Aorta (tissue), 5 donors: ENCODE results near the gene TEC. TPM values are rescaled to one million over a fixed set of nuclear protein-coding genes. Genes with fewer than 3 reads are reported as not detected.
"Not testable (repeated sequence)": the region's sequence is repeated elsewhere in the genome, so short reads cannot be mapped to it uniquely, and the experiment has no call there.

Source experiments
- ATAC-seq: fragments of 200-7000 bp; cut with Tn5 transposase; one replicate; pipeline ENCODE4 v1.9.1; 2022; ENCODE audit warnings: moderate library complexity; ENCODE audit not compliant: low FRiP score
- DNase-seq, 2 donors: peaks; one replicate each; pipeline ENCODE4 v3.0.0-alpha.2; 2020
- H3K27ac ChIP-seq, 2 donors: one replicate each; pipeline ENCODE4 v1.5.1; 2013; ENCODE audit warnings: low read length in 2 of 2, mild to moderate bottlenecking in 2 of 2, moderate library complexity in 2 of 2, control low read depth in 1 of 2, inconsistent platforms in 1 of 2, low read depth in 1 of 2
- H3K27me3 ChIP-seq, 2 donors: one replicate each; pipeline ENCODE4 v1.6.1; 2013; ENCODE audit warnings: control low read depth in 1 of 2, low read length in 1 of 2, mild to moderate bottlenecking in 1 of 2, moderate library complexity in 1 of 2; ENCODE audit not compliant: insufficient read depth in 2 of 2, control insufficient read depth in 1 of 2
- H3K36me3 ChIP-seq, 2 donors: one replicate each; pipeline ENCODE4 v1.6.1; 2013; ENCODE audit warnings: control low read depth in 1 of 2, low read length in 1 of 2, mild to moderate bottlenecking in 1 of 2; ENCODE audit not compliant: insufficient read depth in 2 of 2, control insufficient read depth in 1 of 2
- H3K4me1 ChIP-seq, 2 donors: one replicate each; pipeline ENCODE4 v1.6.1; 2013; ENCODE audit warnings: low read length in 2 of 2, control low read depth in 1 of 2, mild to moderate bottlenecking in 1 of 2, moderate library complexity in 1 of 2; ENCODE audit not compliant: insufficient read depth in 2 of 2, control insufficient read depth in 1 of 2
- H3K4me3 ChIP-seq, 2 donors: one replicate each; pipeline ENCODE4 v1.5.1; 2013; ENCODE audit warnings: low read length in 2 of 2, control low read depth in 1 of 2, mild to moderate bottlenecking in 1 of 2
- H3K9me3 ChIP-seq: one replicate; pipeline ENCODE4 v1.6.1; 2013; ENCODE audit warnings: mild to moderate bottlenecking, low read length; ENCODE audit not compliant: control insufficient read depth
- WGBS, 2 donors: extraction: QIAGEN DNeasy Blood & Tissue Kit; methylation state at CpG; one replicate each; pipeline ENCODE4 v1.1.7; 2013; 5-methylcytosine and 5-hydroxymethylcytosine counted together
- intact Hi-C, 2 donors: fragments of 100-400 bp; cut with DNase I; formaldehyde crosslinking; loops; one replicate each; pipeline versions ENCODE4 v1.14.2 to v1.15.0; 2022
- long read RNA-seq, 2 donors: library from polyadenylated mRNA; unstranded; transcript quantifications; one replicate each; pipeline ENCODE4 v2.0.0, GENCODE V29; 2020 to 2021
- polyA plus RNA-seq, 2 donors: library from polyadenylated mRNA; stranded (reverse); fragments of 200-250 nt; gene quantifications; one replicate each; pipeline ENCODE4 v1.2.3, GENCODE V29; 2013
- total RNA-seq, 2 donors: library from RNA; stranded (reverse); fragmentation: NEBNext Ultra II Directional; extraction: Animal tissue kit (Norgen Biotek cat#: 25700); gene quantifications; one replicate each; pipeline ENCODE4 v1.2.1, GENCODE V29; 2021
- donor health status: healthy with polysubstance abuse.
- donor health status: Bipolar disorder and iron deficiency.
- donor health status: DM: no; HTN: no; CAD: no.
- donor health status: DM: no; HTN: no; CAD: no.
- donor health status: DM: yes; HTN: yes; CAD: no.

Gene TEC
- total RNA-seq (1 to 10 TPM; 5.7 to 9.3 TPM), polyA plus RNA-seq (1 to 10 TPM; 2.2 to 2.3 TPM)
- long read RNA-seq, donor 1, partial matches to known transcripts = 1 of 6 reads
- long read RNA-seq, donor 1, other reads (novel, unspliced or antisense) = 5 of 6 reads
- long read RNA-seq, donor 2, partial matches to known transcripts = 2 of 5 reads
- long read RNA-seq, donor 2, other reads (novel, unspliced or antisense) = 2 of 5 reads

DNA sequence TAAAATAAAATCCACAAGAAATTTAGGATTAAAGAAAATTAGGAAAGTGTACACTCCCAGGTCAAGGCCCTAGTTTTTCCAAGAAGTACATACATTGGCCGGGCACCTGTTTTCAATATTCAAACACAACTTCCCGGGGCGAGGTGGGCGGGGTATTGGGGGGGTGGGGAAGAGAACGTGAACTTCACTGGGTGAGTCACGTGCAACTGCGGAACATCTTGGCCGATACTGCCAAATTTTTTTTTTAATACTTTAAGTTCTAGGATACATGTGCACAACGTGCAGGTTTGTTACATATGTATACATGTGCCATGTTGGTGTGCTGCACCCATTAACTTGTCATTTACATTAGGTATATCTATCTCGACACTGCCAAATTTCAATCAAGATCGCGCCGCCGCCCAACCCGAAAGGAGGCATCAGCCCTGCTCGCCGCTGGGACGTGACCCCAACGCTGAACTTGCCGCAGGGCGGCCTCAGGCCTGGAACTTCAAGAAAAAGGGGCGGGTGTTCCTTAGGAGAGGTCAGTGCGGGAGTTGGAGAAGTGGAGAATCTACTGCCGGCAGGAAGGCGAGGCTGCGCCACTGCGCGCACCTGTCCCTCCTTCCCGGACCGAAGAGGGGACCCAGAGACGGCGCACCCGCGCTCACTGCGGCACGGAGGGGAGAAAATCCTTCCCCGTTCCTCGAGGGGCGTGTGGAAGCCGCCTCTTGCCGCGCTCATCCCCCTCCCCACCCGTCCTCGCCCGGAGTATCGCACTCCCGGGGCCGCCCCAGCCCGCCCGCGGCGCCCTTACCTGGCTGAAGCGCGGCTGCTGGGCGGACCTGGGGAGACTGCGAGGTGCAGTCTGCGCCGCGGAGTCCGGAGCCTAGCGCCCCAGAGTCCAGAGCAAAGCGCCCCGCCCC, at the start of gene TEC:
TEC (minus strand) TSS at position 883 of the 905 bp plus-strand sequence. CDS start 41,224 bp downstream, outside the sequence.
- peak; percentile 70 for ATAC-seq
- 5% methylated on average over 45 to 63 of the region's 63 CpGs for WGBS, 2 donors

DNA sequence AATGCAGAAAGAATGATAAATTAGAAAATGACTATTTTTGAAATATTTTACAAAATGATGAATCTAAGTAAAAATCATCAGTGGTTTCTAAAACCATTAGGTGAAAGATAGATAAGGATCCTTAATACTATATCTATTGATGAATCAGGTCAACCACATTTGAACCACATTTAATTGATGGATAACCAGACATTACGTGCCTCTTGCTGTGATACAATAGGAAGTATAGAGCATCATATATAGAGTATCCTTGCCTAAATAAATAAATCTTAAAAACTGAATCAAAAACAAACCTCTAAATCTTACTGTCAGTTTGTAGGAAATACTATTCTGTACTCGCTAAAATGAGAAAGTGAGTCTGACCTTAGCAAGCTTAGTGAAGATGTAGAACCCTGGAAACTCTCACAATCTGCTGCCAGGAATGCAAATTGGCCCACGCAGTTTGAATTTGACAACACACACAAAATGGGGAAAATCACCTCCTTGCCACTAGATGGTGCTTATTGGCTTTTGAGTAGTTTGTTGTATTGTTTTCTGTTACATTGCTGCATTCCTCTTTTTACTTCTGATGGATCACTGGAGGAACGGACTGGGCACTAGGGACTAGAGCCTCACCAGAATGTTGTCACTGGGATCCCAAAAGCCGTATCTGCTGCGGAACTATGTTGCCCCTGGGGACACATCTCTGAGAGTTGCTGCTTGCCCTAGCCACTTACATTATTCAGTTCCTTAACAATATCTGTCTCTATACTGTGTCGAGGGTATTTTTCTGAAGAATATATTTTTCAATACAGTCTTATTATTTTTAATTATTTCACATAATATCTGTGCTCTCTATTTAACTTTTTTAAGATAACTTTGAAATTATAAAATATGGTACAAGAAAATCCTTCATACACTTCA, 46.3 kb upstream of the TEC start:
- Histone ChIP-seq H3K4me1 (no peaks in the 10 kb centered on the region), H3K36me3 (no peaks in the 10 kb centered on the region), H3K9me3 (no peaks in the 10 kb centered on the region), H3K27ac (no peak overlapping the region), H3K4me3 (no peak overlapping the region), H3K27me3 (no peaks in the 10 kb centered on the region)
- intact Hi-C loops = no loop called here
- ATAC-seq (no peak), DNase-seq (no peak)
- WGBS, 2 donors = 26% methylated on average over 7 of the region's 7 CpGs

More for the DNA sequence above, at the start of gene TEC:
- H3K4me1 ChIP-seq = no peaks in the 10 kb centered on the region
- no peaks in the 10 kb centered on the region for H3K9me3 ChIP-seq
- no peaks in the 10 kb centered on the region for H3K27me3 ChIP-seq
- peak within 1 kb of the TSS in 1 of 2 donors; percentile 2 for H3K27ac ChIP-seq
- H3K4me3 ChIP-seq = peak within 1 kb of the TSS; percentile 58 to 71
- intact Hi-C loops = no loop called here
- no peaks in the 10 kb centered on the region for H3K36me3 ChIP-seq
- peak; percentile 80 to 84 for DNase-seq

DNA sequence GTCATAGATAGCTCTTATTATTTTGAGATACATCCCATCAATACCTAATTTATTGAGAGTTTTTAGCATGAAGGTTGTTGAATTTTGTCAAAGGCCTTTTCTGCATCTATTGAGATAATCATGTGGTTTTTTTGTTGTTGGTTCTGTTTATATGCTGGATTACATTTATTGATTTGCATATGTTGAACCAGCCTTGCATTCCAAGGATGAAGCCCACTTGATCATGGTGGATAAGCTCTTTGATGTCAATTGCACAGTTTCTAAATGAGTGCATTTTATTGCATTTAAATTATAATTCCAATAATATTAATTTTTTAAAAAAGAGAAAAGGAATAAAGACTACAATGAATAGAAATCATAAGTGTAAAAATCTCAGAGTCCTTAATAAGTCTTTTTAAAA, 45.1 kb upstream of the TEC start:
- DNase-seq, H3K9me3 ChIP-seq, H3K4me3 ChIP-seq, ATAC-seq, H3K4me1 ChIP-seq, H3K27ac ChIP-seq, H3K36me3 ChIP-seq, H3K27me3 ChIP-seq, intact Hi-C loops: not testable (repeated sequence)

DNA sequence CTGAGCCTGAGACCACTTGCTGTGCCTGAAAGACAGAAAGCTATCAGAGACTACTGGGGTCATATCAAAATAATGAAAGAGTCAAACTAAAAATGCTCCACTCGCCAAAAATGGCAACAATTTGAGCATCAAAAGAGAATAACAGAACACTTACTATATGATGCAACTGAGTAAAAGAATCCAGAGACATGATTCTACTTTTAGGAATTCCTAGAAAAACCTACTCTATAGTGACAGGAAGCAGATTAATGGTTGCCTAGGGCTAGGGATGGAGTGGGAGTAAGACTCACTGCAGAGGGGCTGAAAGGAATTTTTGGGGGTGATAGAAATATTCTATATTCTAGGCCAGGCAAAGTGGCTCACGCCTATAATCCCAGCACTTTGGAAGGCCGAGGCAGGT, 42.3 kb upstream of the TEC start:
- ATAC-seq (no peak), DNase-seq (no peak)
- Histone ChIP-seq H3K27me3 (no peaks in the 10 kb centered on the region), H3K36me3 (no peaks in the 10 kb centered on the region), H3K27ac (no peak overlapping the region), H3K4me3 (no peak overlapping the region), H3K9me3 (no peaks in the 10 kb centered on the region), H3K4me1 (no peaks in the 10 kb centered on the region)
- 75 to 79% methylated on average over 3 of the region's 3 CpGs for WGBS, 2 donors
- intact Hi-C loops = no loop called here

DNA sequence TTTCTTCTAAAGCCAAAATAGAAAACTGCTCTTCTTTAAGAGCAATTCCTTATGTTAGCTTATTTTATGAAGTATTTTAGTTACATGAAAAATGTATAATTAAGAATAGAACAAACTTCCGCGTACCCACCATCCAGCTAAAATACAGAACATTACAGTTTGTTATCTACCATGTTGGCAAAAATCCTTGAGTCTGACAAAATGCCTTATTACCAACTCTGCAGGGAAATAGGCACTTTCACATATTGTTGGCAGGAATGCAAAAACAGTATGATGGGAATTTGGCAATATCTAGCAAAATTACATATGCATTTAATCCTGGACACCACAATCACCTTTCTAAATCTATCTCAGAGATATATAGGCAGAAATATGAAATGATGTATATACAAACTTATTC, 39.3 kb upstream of the TEC start:
- Histone ChIP-seq H3K4me1 (no peaks in the 10 kb centered on the region), H3K27ac (no peak overlapping the region), H3K9me3 (no peaks in the 10 kb centered on the region), H3K4me3 (no peak overlapping the region), H3K36me3 (no peaks in the 10 kb centered on the region), H3K27me3 (peaks cover 0 to 2% of the 10 kb centered on the region in 2 donors)
- no peak for ATAC-seq
- no peak for DNase-seq
- intact Hi-C loops = no loop called here
- 18 to 19% methylated on average over 2 of the region's 2 CpGs for WGBS, 2 donors

DNA sequence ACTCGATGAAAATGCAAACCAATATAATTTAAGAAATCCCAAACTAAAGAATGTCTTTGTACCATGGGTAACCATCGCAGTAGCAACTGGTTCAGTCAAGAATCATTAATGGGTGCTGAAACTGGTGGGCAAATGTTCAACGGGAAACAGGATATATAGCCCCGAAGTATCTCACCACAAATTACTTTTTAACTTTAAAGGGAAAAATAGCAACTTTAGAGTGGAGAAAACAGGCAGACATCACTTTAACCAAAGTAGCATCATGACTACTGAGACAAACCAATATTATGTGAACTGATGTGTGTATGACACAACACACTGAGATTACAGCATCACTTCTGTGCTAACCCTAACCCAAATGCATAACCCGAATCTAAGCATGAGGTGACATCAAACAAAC, 37.9 kb upstream of the TEC start:
- H3K9me3 ChIP-seq = no peaks in the 10 kb centered on the region
- DNase-seq = no peak
- no peak for ATAC-seq
- no peaks in the 10 kb centered on the region for H3K36me3 ChIP-seq
- WGBS, 2 donors = 86 to 92% methylated on average over 5 of the region's 5 CpGs
- H3K27me3 ChIP-seq = peaks cover 0 to 2% of the 10 kb centered on the region in 2 donors
- no peak overlapping the region for H3K27ac ChIP-seq
- H3K4me3 ChIP-seq = no peak overlapping the region
- intact Hi-C loops = no loop called here
- no peaks in the 10 kb centered on the region for H3K4me1 ChIP-seq

DNA sequence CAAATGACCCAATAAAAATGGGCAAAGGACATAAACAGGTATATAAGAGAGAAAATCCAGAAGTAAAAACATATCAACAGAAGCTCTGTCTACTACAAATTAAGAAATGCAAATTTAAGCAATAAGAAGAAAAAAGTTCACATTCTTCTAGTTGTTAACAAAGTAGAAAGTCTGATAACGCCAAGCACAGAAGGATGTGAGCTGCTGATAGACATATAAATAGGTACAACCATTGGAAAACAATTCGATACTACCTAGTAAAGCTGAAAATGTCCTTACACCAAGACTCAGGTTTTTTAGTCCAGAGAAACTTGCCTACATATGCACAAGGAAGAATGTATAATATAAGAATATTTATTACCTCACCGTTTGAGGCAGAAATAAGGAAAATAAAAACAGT, 35.9 kb upstream of the TEC start:
- Histone ChIP-seq H3K27me3 (peaks cover 0 to 2% of the 10 kb centered on the region in 2 donors), H3K4me1 (no peaks in the 10 kb centered on the region), H3K9me3 (no peaks in the 10 kb centered on the region), H3K36me3 (no peaks in the 10 kb centered on the region), H3K27ac (no peak overlapping the region), H3K4me3 (no peak overlapping the region)
- DNase-seq (no peak), ATAC-seq (no peak)
- intact Hi-C loops = no loop called here
- WGBS, 2 donors = 72% methylated on average over 3 of the region's 3 CpGs

DNA sequence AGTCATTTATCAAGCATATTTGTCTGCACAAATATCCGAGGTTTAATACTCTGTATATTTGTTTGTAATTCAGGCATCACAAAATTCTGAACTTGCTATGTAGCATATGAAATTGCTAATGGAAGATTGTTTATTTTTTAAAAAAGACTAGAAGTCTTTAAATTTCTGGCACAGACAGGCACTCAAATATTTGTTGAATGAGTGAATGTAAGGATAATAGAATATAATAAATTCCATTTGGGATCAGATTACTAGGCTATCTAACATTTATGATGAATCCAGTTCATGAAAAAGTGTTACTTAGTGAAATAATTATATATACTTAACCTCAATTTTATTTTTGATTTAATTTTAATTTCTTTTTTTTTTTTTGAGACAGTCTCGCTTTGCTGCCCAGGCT, 30.4 kb upstream of the TEC start:
- Histone ChIP-seq H3K4me3 (no peak overlapping the region), H3K27ac (no peak overlapping the region), H3K9me3 (no peaks in the 10 kb centered on the region), H3K4me1 (no peaks in the 10 kb centered on the region), H3K27me3 (no peaks in the 10 kb centered on the region), H3K36me3 (no peaks in the 10 kb centered on the region)
- DNase-seq (no peak), ATAC-seq (no peak)
- 58 to 59% methylated on average over 2 of the region's 2 CpGs for WGBS, 2 donors
- intact Hi-C loops = no loop called here
